Muscle layer of colon (tissue), 2 donors: Measurements from ENCODE around the gene LITAFD.

ENCODE experiments used
- H3K27ac ChIP-seq: one replicate; pipeline ENCODE4 v1.7.0; 2013; ENCODE audit warnings: low read depth, mild to moderate bottlenecking, low read length, moderate library complexity
- H3K27me3 ChIP-seq, 2 donors: one replicate each; pipeline ENCODE4 v1.7.0; 2013; ENCODE audit warnings: low read length in 2 of 2, mild to moderate bottlenecking in 2 of 2; ENCODE audit not compliant: insufficient read depth in 2 of 2, control insufficient read depth in 1 of 2
- H3K36me3 ChIP-seq: one replicate; pipeline ENCODE4 v1.7.0; 2013; ENCODE audit warnings: mild to moderate bottlenecking, low read length; ENCODE audit not compliant: insufficient read depth
- H3K4me1 ChIP-seq: one replicate; pipeline ENCODE4 v1.7.0; 2013; ENCODE audit warnings: mild to moderate bottlenecking, low read length; ENCODE audit not compliant: insufficient read depth
- H3K4me3 ChIP-seq, 2 donors: one replicate each; pipeline ENCODE4 v1.7.0; 2013; ENCODE audit warnings: low read length in 2 of 2, low read depth in 1 of 2, mild to moderate bottlenecking in 1 of 2, moderate library complexity in 1 of 2
- H3K9ac ChIP-seq: one replicate; pipeline ENCODE4 v1.7.0; 2013; ENCODE audit warnings: low read length
- H3K9me3 ChIP-seq: one replicate; pipeline ENCODE4 v1.7.0; 2013; ENCODE audit warnings: mild to moderate bottlenecking, low read length
- donor health status: abdominal sarcoma.
- donor health status: Adenocarcinoma of cecum.

Gene LITAFD

DNA sequence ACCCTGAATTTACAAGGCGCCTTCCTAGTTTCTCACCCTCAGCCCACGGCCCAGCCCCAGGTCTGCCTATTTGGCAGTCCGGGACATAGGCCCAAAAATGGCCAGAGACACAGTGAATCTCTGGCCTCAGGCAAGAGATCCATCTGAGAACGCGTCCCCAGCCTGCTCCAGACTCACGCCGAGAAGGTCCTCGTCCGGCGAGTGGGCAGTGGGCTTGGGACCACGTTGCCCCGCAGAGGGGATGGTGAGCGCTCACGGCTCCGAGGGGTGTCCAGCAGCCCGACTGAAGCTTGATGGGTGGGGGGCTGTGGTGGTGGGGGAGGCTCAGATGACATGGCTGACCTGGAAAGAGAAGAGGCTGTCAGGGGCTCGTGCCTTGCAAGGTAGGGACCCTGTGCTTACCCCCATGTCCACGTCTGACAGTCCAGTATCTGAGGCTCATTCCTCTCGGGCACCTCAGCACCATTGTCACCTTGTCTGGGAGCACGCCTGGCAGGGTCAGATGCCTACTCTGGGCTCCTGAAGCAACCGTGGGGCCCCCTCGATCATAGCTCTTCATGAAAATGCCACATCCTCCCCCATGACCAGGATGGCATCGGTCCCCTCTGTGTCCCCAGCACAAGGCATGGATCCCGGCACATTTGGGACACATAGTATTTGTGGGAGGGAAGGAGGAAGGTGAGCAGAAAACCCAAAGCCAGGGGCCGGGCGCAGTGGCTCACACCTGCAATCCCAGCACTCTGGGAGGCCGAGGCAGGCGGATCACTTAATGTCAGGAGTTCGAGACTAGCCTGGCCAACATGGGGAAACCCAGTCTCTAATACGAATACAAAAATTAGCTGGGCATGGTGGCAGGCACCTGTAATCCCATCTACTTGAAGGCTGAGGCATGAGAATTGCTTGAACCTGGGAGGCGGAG, 22.9 kb upstream of the LITAFD start:
- Histone ChIP-seq H3K9me3 (no peaks in the 10 kb centered on the region), H3K4me1 (peaks cover 26% of the 10 kb centered on the region), H3K27ac (no peak overlapping the region), H3K36me3 (peaks cover 12% of the 10 kb centered on the region), H3K9ac (no peak overlapping the region), H3K4me3 (no peak overlapping the region), H3K27me3 (no peaks in the 10 kb centered on the region)

DNA sequence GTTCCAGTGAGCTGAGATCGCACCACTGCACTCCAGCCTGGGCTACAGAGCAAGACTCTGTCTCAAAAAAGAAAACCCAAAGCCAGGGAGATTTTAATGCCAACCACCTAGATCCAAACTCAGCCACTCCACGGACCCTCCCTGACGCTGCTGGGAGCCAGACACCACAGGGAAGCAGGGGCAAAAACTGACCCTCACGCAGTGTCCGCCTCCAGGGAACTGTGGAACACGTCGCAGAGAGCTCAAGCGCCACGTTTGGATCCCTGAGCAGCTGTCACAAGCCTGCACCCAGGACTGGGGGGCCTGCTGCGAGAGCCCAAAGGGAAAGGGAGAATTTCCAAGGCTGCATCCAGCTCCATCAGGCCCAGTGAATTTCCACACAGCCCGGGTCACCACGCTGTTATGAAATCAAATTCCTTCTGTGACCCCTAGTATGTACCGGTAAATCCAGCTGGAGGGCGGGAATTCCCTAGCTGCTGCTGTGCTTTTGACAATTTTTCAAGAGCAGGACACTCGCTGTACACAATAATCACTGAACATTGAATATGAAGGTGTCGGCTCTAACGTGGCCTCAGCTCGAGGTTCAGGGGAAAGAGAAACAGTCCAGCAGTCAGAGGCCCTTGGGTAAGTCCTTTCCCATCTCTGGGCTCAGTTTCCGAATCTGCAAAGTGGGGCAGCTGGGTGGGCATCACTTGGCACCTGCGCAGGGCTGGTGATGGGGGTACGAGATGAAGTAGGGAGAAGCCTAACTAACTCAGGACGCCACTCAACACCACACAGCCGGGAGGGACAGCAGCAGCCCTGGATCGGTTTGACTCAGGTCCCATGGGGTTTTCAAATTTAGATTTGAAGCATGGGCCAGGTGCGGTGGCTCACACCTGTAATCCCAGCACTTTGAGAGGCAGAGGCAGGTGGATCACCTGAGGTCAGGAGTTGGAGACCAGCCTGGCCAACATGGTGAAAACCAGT, 22.0 kb upstream of the LITAFD start:
- Histone ChIP-seq H3K9ac (no peak overlapping the region), H3K27me3 (no peaks in the 10 kb centered on the region), H3K27ac (no peak overlapping the region), H3K4me1 (peaks cover 34% of the 10 kb centered on the region), H3K36me3 (peaks cover 12% of the 10 kb centered on the region), H3K4me3 (no peak overlapping the region), H3K9me3 (no peaks in the 10 kb centered on the region)

GRCh38 chr16:8861563-8862308, 20.4 kb upstream of the LITAFD start:
- Histone ChIP-seq H3K4me1 (peaks cover 39% of the 10 kb centered on the region), H3K9me3 (no peaks in the 10 kb centered on the region), H3K4me3 (no peak overlapping the region), H3K9ac (no peak overlapping the region), H3K27ac (no peak overlapping the region), H3K36me3 (peaks cover 7% of the 10 kb centered on the region), H3K27me3 (peaks cover 0 to 5% of the 10 kb centered on the region in 2 donors)

DNA sequence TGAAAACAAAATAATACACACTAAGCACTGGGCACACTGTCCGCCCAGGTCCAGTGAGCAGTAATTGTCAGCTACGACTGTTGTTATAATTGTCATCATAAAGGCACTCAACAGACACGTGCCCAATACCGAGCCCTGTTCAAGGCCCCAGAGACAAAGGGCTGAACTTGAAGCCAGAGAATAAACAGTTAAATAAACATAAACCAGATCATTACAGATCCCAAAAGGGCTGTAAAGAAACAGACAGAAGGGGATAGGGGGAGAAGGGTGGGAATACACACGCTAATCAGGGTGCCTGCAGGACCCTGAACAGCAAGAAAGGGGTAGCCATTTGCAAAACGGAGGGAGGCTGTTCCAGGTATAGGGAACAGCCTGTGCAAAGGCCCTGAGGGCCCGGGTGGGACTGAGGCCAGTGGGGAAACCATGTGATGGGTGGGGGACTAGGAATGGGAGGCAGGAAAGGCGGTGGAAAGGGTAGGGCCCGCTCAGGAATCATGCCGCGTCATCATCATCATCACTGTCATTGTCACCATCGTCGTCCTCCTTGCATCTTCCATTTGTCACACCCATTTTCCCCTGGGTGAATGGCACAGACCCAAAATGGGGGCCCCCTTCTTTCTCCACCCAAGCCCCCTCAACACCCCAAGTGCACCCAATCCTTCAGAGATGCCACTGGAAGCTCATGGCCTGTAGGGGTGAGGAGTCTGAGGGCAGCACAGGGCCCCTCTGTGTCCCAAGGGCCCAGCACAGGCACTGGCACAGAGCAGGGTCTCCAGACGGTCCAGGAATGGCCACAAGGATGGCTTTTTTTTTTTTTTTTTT, 19.6 kb upstream of the LITAFD start:
- Histone ChIP-seq H3K27ac (no peak overlapping the region), H3K36me3 (peaks cover 7% of the 10 kb centered on the region), H3K27me3 (peaks cover 0 to 13% of the 10 kb centered on the region in 2 donors), H3K9me3 (no peaks in the 10 kb centered on the region), H3K4me1 (peaks cover 47% of the 10 kb centered on the region), H3K9ac (no peak overlapping the region), H3K4me3 (no peak overlapping the region)

- peaks cover 0 to 14% of the 10 kb centered on the region in 2 donors for H3K27me3 ChIP-seq
- no peak overlapping the region for H3K4me3 ChIP-seq
- H3K9me3 ChIP-seq: no peaks in the 10 kb centered on the region
- peaks cover 52% of the 10 kb centered on the region for H3K4me1 ChIP-seq
- H3K9ac ChIP-seq: no peak overlapping the region
- H3K36me3 ChIP-seq: peaks cover 2% of the 10 kb centered on the region
- no peak overlapping the region for H3K27ac ChIP-seq
Measured at GRCh38 chr16:8863594-8864424, 18.3 kb upstream of the LITAFD start.

GRCh38 chr16:8864480-8865110, 17.6 kb upstream of the LITAFD start:
- Histone ChIP-seq H3K27ac (no peak overlapping the region), H3K4me3 (no peak overlapping the region), H3K27me3 (peaks cover 0 to 14% of the 10 kb centered on the region in 2 donors), H3K9me3 (no peaks in the 10 kb centered on the region), H3K4me1 (peaks cover 52% of the 10 kb centered on the region), H3K36me3 (no peaks in the 10 kb centered on the region), H3K9ac (no peak overlapping the region)

GRCh38 chr16:8865145-8865882, 16.8 kb upstream of the LITAFD start:
- H3K9ac ChIP-seq: no peak overlapping the region
- no peak overlapping the region for H3K4me3 ChIP-seq
- peaks cover 47% of the 10 kb centered on the region for H3K4me1 ChIP-seq
- no peak overlapping the region for H3K27ac ChIP-seq
- H3K9me3 ChIP-seq: no peaks in the 10 kb centered on the region
- H3K36me3 ChIP-seq: no peaks in the 10 kb centered on the region
- H3K27me3 ChIP-seq: peaks cover 0 to 14% of the 10 kb centered on the region in 2 donors

GRCh38 chr16:8866118-8866883, 15.8 kb upstream of the LITAFD start:
- H3K36me3 ChIP-seq: no peaks in the 10 kb centered on the region
- peaks cover 0 to 14% of the 10 kb centered on the region in 2 donors for H3K27me3 ChIP-seq
- no peak overlapping the region for H3K9ac ChIP-seq
- H3K9me3 ChIP-seq: no peaks in the 10 kb centered on the region
- no peak overlapping the region for H3K27ac ChIP-seq
- H3K4me3 ChIP-seq: peak overlapping the region; percentile 18 to 76
- peaks cover 44% of the 10 kb centered on the region for H3K4me1 ChIP-seq

GRCh38 chr16:8866884-8867215, 15.3 kb upstream of the LITAFD start:
- Histone ChIP-seq H3K36me3 (no peaks in the 10 kb centered on the region), H3K9ac (peak overlapping the region; percentile 63), H3K9me3 (no peaks in the 10 kb centered on the region), H3K4me3 (peak overlapping the region; percentile 18 to 76), H3K27me3 (peaks cover 0 to 14% of the 10 kb centered on the region in 2 donors), H3K4me1 (peaks cover 40% of the 10 kb centered on the region), H3K27ac (no peak overlapping the region)
